Measurements from ENCODE around the gene TOR3A. TPM values are rescaled to one million over a fixed set of nuclear protein-coding genes. Genes with fewer than 3 reads are reported as not detected.

Gene TOR3A
- total RNA-seq, 1 donor from 2014 or later, result 40.5 TPM

DNA sequence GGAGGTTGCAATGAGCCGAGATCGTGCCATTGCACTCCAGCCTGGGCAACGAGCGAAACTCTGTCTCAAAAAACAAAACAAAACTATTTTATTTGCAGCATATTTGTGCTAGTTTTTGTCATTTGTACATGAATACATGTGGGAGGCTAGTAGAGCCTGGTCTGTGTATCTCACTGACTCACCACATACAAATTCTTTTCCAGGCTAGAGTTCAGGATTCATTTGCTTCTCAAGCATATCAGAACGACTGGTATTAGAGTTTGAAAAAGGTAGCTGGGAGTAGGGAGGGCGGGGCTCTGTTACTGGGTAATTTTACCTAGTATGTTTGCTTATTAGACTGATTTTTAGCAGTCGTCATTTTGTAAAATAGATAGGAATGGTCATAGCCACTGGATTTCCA lies 4.5 kb upstream of the TOR3A start:
- no peak for DNase-seq

DNA sequence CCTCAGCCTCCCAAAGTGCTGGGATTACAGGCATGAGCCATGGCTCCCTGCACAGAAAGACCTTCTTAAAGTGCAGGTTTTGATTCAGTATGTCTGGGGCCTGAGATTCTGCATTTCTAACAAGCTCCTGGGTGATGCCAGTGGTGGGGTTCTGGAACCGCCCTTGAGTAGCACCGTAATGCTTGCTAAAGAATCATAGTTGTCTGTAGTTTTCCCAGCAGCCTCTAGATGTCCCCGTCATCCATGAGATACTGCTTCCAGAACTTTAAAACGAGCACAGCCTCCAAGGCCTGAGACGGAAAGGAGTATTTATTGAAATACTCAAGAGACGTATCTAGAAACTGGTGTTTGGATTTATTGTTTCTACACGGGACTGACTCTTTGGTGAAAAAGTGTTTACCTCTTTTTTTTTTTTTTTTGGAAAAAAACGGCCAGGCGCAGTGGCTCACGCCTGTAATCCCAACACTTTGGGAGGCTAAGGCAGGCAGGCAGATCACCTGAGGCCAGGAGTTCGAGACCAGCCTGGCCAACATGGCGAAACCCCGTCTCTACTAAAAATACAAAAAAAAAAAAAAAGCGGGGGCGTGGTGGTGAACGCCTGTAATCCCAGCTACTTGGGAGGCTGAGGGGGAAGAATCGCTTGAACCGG lies 2.6 kb upstream of the TOR3A start:
- peak; percentile 87 for DNase-seq

DNA sequence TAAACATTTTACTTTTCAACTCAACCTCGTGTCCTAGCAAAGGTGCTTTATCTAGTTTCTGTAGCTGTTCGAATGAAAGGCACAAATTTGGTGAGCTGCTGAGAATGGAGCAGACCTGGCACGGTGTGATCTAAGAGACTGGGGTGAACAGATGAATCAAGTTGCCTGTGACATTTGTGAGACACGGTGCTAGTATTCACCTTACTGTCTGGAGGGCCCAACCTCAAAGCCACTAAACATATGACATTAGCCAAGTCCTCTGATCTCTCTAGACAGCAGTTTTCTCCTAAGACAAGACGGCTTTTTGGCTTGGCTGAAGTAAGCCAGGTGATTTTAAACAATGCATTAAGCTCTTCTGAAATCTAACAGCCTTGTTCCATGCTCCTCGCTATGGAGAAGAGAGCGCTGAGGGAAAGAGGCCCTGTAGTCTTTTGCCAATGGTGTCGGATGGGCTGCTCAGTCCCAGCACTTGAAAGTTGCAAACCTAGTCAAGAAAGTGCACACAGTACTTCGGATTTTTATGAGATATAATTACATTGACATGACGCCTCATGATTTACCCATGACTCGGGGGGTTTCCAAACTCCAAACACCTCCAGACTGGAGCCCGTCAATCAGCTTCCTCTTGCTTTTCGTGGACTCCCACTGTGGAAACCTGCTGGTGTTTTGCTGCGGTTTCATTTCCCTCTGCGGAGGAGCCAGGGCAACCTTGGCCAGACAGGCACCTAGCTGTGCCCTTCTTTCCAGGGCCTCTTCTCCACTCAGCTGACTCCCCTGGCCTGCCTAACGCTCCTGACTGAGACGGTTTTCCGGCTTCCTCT lies 794 bp upstream of the TOR3A start:
- DNase-seq, result no peak

- DNase-seq, result peak; percentile 47
Observed at GRCh38 chr1:179082333-179082998, 596 bp downstream of the TOR3A start.

GRCh38 chr1:179082999-179083335 lies 1.1 kb downstream of the TOR3A start:
- DNase-seq, result no peak

GRCh38 chr1:179083533-179083932 lies 1.7 kb downstream of the TOR3A start:
- no peak for DNase-seq

DNA sequence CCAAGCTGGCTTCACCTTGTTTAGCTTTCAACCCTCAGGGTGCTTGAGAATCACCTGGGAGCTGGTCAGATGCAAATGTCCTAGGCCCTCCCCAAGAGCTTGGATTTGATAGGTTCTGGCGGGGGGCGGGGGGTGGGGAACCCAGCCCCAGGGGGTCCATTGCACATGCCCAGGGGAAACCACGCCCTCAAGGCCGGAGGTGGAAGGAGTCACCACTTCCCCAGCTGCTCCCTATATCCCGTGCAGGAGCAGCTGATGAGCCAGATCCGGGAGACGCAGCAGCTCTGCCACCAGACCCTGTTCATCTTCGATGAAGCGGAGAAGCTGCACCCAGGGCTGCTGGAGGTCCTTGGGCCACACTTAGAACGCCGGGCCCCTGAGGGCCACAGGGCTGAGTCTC lies 5.8 kb downstream of the TOR3A start:
- DNase-seq, result peak; percentile 84

DNA sequence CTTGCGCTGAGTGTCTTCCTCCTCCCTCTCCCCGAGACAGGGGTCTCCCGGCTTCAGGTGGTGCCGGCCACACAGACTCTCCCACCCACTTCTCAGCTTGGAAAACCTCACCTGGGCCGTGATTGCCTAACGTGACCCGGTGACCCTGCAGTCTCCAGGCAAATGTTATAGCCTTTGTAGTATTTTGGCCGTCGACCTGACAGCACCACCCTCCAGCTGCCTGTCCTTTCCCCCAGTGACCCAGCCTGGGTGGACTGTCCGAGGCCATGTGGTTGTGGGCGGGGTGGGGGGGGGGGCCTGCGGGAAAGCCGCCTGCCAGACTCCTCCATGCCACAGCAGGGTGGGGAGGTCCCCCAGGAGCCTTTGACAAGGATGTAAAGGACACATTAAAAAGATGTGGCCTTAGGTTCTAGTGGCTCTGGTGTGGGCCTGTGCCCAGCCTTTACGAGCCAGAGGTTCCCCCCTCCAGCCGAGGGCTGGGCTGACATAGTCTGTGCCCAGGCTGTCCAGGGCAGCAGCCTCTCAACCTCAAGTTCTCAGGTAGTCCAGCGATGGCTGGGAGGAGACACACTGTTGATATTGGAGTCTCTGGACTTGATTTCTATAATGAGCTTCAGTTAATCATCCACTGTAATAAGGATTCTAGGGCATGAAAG lies 8.1 kb downstream of the TOR3A start:
- no peak for DNase-seq

DNA sequence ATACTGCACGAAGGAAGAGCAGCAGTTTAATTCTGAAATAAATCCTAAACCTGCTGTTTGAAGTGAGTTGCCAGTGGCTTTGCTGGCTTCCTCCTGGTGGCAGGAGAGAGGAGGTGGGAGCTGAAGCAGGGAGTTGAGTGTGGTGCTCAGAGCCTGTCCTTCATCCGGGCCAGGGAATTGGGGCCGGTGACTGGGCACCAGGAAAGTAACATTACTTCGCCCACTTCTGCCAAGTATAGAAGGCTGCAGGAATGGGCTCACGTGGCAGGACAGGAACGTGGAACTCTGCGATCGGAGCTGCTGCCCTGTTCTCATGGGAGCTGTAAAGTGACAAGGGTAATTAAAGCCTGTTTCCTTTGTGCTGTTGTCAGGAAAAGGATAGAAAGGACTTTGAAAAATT lies 8.7 kb downstream of the TOR3A start:
- DNase-seq, result no peak

GRCh38 chr1:179090923-179091322 lies 9.1 kb downstream of the TOR3A start:
- DNase-seq, result no peak

DNA sequence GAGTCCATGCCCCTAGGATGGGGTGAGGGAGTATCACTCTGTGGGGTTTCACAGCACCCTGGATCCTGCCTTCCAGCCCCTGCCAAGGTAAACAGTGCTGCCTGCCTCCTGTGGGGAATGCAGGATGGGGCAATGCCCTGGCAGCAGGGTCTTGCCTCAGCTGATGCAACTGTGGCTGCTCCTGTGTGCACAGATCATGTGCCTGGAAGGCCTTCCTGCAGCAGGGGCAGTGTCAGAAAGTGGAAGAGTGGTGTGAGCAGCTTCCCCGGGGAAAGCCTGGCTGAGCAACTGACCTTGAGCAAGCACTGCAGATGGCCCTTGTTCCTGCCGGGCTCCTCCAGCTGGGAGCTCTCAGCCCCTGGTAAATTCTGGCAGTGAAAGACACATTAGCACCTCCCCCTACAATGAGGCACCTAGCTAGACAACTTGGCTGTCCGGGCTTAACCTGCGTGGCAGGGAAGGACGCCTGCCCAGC lies 9.9 kb downstream of the TOR3A start:
- no peak for DNase-seq

DNA sequence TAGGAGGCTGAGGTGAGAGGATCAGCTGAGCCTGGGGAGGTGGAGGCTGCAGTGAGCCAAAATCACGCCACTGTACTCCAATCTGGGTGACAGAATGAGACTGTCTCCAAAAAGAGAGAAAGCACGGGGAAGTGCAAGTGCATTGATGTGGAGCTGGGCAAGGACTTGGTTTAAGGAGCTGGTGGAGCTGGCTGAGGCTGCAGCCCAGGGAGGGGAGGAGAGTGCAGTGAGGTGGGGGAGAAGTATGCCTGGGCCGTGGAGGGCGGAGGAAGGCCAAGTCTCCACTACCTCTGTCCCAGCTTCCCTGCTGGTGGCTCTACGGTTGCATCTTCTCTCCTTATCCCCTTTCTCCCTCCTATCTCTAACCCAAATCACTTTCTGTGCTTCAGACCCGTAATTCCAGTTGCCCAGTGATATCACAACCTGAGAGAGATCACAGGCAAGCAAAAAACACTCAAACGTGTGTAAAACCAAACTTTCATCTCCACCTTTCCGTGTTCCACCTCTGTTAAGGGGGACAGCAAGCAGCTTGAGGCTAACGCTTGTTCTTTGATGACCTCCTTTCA lies 11.1 kb downstream of the TOR3A start:
- no peak for DNase-seq

DNA sequence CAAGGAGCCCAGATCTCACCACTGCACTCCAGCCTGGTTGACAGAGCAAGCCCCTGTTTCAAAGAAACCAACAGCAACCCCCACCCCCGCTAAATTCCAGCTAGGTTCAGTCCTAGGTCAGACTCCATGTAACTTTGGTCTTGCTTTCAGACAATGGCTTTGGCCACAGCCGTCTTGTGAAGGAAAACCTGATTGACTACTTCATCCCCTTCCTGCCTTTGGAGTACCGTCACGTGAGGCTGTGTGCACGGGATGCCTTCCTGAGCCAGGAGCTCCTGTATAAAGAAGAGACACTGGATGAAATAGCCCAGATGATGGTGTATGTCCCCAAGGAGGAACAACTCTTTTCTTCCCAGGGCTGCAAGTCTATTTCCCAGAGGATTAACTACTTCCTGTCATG lies 12.9 kb downstream of the TOR3A start:
- DNase-seq, result peak; percentile 75

DNA sequence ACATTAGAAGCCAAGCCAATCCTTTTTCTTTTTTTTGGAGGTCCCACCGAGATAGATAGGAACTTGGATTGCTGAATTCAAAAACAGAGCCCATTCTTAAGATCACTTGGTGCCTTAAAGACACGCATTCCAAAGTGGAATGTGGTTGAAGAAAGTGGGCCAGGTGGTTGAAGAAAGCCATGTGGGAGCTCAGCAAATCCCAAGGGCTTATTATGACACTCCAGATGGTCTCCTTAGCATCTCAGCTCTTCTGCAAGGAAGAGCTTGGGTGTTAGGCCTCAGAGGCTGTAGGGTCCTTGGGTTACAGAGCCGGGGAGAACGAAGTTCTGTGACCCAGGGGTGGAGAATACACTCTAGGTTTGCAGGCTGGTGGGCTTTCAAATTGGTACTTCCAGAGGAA lies 13.5 kb downstream of the TOR3A start:
- no peak for DNase-seq

DNA sequence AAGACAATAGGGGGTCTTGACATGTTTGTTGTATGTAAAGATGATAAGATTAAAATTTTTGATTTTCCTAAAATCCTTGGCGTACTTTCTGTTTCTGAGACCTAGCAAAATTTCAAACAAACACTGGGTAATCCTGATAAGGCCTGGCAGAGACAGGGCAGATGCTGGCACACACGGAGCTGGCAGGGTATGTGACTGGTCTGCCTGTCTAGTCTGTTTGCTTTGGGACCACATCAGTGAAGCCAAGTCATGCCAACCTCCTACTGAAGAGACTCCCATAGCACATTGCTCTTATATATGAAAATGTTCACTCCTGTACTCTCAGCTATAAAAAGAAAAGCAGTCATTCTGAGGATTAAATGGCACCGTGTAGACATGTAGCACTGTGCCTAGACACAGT lies 14.1 kb downstream of the TOR3A start:
- no peak for DNase-seq

DNA sequence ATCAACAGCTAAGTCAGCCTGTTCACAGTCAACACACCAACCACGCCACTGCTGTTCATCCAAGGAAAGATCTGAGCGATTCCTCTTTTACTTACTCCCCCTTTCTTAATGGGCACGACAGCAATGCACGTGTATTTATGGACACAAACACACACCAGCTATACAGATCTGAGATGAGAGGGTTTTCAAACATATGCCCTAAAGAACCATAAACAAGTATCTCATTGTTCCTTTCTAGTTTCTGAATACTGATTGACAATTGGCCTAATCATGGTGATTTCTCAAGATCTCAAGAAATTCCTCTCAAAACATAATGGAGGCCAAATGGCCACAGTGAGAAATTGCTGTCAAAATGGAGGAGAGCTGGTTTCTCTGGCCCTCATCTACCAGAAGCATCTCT lies 18.0 kb downstream of the TOR3A start:
- DNase-seq, result no peak

DNA sequence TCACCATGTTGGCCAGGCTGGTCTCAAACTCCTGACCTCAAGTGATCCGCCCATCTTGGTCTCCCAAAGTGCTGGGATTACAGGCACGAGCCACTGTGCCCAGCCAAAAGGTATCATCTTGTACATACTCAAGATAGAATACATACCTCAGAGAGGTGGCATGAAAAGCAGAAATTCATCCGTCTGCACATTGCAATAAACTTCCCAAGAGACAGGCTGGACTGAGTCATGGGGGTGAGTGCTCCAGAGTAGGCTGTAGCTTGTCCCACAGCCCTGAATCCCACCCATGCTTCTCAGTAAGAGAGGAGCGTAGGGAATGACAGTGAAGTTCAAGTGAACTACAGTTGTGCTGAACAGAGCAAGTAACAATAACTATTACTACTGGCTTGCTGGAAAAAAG lies 19.7 kb downstream of the TOR3A start:
- DNase-seq, result no peak

DNA sequence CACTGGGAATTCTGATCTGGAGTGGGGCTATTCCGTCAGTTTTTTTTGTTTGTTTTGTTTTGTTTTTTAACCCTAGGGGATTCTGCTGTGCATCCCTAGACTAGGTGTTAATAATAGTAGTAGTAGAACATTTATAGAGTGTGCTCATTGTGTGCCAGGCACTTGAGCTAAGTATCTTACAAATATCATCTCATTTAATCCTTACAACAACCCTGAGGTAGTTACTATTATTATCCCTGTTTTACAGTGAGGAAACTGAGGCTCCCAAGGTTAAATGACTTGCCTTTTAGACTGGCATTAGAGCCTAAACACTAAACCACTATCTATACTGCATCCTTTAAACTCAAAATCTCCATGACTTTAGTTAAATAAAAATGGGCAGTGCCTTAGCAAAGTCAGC lies 22.1 kb downstream of the TOR3A start:
- DNase-seq, result no peak

GRCh38 chr1:179104611-179105250 lies 22.9 kb downstream of the TOR3A start:
- DNase-seq, result no peak

DNA sequence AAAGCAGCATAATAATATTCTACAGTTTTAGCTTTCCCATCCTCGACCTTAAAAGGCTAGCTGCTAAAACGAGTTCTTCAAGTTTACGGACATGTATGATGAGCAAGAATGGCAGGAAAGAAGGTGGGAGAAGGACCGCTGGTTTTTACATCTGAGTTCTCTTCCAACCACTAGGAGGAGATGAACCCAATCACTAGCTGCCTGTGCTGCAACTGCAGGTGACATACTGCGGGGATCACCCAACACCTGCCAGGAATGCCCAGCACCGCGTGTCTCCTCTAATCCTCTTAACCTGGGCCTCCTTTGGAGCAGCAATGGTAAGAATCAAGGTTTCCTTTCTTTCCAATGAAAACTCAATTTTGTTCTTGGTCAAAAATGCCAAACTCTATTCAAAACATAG lies 23.5 kb downstream of the TOR3A start:
- DNase-seq, result peak; percentile 50

DNA sequence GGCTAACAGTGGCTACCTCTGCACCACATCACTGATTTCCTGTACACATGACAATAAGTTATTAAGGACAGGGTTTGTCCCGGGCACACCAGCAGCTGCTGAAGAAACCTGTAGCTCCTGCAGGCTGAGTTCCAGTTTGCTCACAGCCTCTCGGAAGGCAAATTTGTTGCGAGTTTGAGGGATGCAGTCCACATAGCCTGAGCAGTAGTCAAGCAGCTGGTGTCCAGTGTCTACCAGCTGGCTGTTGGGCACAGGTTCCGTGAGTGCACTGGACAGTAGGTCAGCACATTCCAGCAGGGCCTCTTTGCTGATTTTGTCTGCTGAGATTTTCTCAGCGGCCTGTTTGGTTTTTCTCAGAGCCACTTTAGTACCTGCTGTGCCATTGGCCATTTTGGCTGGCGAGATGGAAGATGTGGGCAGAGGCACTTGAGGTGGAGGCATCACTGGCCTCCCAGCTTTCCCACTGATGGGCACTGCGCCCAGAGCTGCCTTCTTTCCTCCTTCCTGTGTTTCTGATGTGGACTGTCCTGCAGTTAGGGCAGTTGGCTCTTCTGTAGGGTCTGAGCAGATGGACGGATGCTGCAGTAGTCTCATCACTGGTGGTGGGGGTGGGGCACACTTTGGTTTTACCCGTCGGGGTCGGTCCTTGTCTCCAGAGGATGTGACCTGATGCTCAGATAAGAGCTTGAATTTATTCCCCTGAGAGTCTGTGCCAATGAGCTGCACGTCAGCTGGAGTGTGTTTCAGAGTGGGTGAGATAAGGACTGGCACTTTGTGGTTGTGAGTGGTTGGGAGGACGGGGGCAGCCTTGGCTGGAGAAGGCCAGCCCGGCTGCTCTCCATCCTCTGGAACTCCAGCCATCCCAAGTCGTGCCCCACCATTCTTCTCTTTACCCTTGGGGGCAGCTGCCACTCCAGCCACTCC lies 26.1 kb downstream of the TOR3A start:
- DNase-seq, result no peak

Data from dermis blood vessel endothelial cell (primary cell).